HG03045 (cell line): ENCODE results near the gene ZNF514.
"Not testable (repeated sequence)": the region's sequence is repeated elsewhere in the genome, so short reads cannot be mapped to it uniquely, and the experiment has no call there.

Experiments
- ATAC-seq: cut with Tn5 transposase; IDR thresholded peaks from one replicate; pipeline ENCODE4 v1.9.1; 2021; ENCODE audit warnings: mild to moderate bottlenecking, moderate library complexity; ENCODE audit not compliant: unreplicated experiment

Gene ZNF514

GRCh38 chr2:95159690-95160449, at the start of gene ZNF514:
ZNF514 (minus strand) TSS chr2:95159848; CDS start chr2:95153253, 6,595 bp downstream.
- ATAC-seq: peak; percentile 92

- ATAC-seq: no peak
Measured at GRCh38 chr2:95208106-95208505, 48.5 kb upstream of the ZNF514 start.

- ATAC-seq: peak; percentile 98
Measured at GRCh38 chr2:95207111-95207961, 47.7 kb upstream of the ZNF514 start, which contains the start of gene ZNF892. ZNF892 (plus strand) TSS chr2:95207521; CDS start chr2:95207816, 295 bp downstream.

GRCh38 chr2:95206096-95206495, 46.4 kb upstream of the ZNF514 start:
- ATAC-seq: no peak

- no peak for ATAC-seq
Measured at GRCh38 chr2:95204396-95204795, 44.7 kb upstream of the ZNF514 start.

- ATAC-seq: no peak
Measured at GRCh38 chr2:95203911-95204310, 44.3 kb upstream of the ZNF514 start.

- ATAC-seq: not testable (repeated sequence)
Measured at GRCh38 chr2:95192956-95193355, 33.3 kb upstream of the ZNF514 start.

- ATAC-seq: no peak
Measured at GRCh38 chr2:95185973-95186372, 26.3 kb upstream of the ZNF514 start.

- ATAC-seq: no peak
Measured at GRCh38 chr2:95185197-95185596, 25.5 kb upstream of the ZNF514 start.

GRCh38 chr2:95181774-95182173, 22.1 kb upstream of the ZNF514 start:
- no peak for ATAC-seq

- no peak for ATAC-seq
Measured at GRCh38 chr2:95179451-95179850, 19.8 kb upstream of the ZNF514 start.

- no peak for ATAC-seq
Measured at GRCh38 chr2:95174031-95174542, 14.4 kb upstream of the ZNF514 start.

- no peak for ATAC-seq
Measured at GRCh38 chr2:95171902-95172301, 12.3 kb upstream of the ZNF514 start.

GRCh38 chr2:95166065-95166763, 6.6 kb upstream of the ZNF514 start:
- no peak for ATAC-seq

GRCh38 chr2:95165371-95166064, 5.9 kb upstream of the ZNF514 start, which contains the start of gene ZNF2:
ZNF2 (plus strand) TSS chr2:95165809; CDS start chr2:95176227, 10,418 bp downstream.
- peak; percentile 94 for ATAC-seq

- peak; percentile 12 for ATAC-seq
Measured at GRCh38 chr2:95165030-95165370, 5.4 kb upstream of the ZNF514 start.

- peak; percentile 42 for ATAC-seq
Measured at GRCh38 chr2:95158891-95159619, 593 bp downstream of the ZNF514 start.

- no peak for ATAC-seq
Measured at GRCh38 chr2:95158441-95158840, 1.2 kb downstream of the ZNF514 start.

GRCh38 chr2:95149397-95149984, 10.2 kb downstream of the ZNF514 start:
- no peak for ATAC-seq
